Naive thymus-derived CD4-positive, alpha-beta T cell (primary cell): ENCODE results near the gene OSBPL10. TPM values are rescaled to one million over a fixed set of nuclear protein-coding genes. Genes with fewer than 3 reads are reported as not detected.
"Not testable (repeated sequence)": the region's sequence is repeated elsewhere in the genome, so short reads cannot be mapped to it uniquely, and the experiment has no call there.

Experiments used
- ATAC-seq: fragments of 150-1000 bp; cut with Tn5 transposase; 2 replicates; pipeline ENCODE4 v1.10.0; 2021; ENCODE audit warnings: mild to moderate bottlenecking, moderate library complexity
- CTCF ChIA-PET: fragments of 350-600 bp; sonication (Branson Sonifier 250); formaldehyde crosslinking; loops from one replicate; lab custom pipeline; 2021; ENCODE audit warnings: antibody characterized with exemption; lab: Charles Lee
- POLR2A ChIA-PET: fragments of 350-600 bp; sonication (Branson Sonifier 250); formaldehyde crosslinking; loops from one replicate; lab custom pipeline; 2021; ENCODE audit warnings: antibody characterized with exemption, inconsistent platforms; lab: Charles Lee
- DNase-seq, 9 donors: peaks; one replicate each; pipeline versions ENCODE4 v3.0.0 to v3.0.0-alpha.2; 2020 to 2022; ENCODE audit warnings: mixed read lengths in 1 of 9
- H3K27ac ChIP-seq: one replicate; pipeline ENCODE4 v1.7.0; 2013; ENCODE audit warnings: mild to moderate bottlenecking, low read depth, low read length, moderate library complexity
- H3K27me3 ChIP-seq, 2 donors: one replicate each; pipeline ENCODE4 v1.7.0; 2013; ENCODE audit warnings: low read length in 2 of 2, mild to moderate bottlenecking in 2 of 2, moderate library complexity in 2 of 2; ENCODE audit not compliant: control insufficient read depth in 2 of 2, insufficient read depth in 2 of 2
- H3K36me3 ChIP-seq, 3 experiments: 1 replicate in 2 of 3; 2 replicates in 1 of 3; pipeline ENCODE4 v1.7.0; 2013; ENCODE audit warnings: low read length in 3 of 3, mild to moderate bottlenecking in 3 of 3, moderate library complexity in 1 of 3; ENCODE audit not compliant: insufficient read depth in 3 of 3, control insufficient read depth in 2 of 3
- H3K4me1 ChIP-seq, 2 donors: one replicate each; pipeline ENCODE4 v1.7.0; 2013; ENCODE audit warnings: low read length in 2 of 2, mild to moderate bottlenecking in 2 of 2, moderate library complexity in 1 of 2; ENCODE audit not compliant: control insufficient read depth in 2 of 2, insufficient read depth in 2 of 2
- H3K4me3 ChIP-seq: 2 replicates; pipeline ENCODE4 v1.7.0; 2013; ENCODE audit warnings: mild to moderate bottlenecking, low read length
- H3K9me3 ChIP-seq, 3 experiments: 1 replicate in 2 of 3; 2 replicates in 1 of 3; pipeline ENCODE4 v1.7.0; 2013; ENCODE audit warnings: low read length in 3 of 3; ENCODE audit not compliant: control insufficient read depth in 2 of 3
- H3K27ac Mint-ChIP-seq, 9 donors: one replicate each; pipeline ENCODE4 v1.8.0; 2020 to 2022; ENCODE audit warnings: mixed read lengths in 9 of 9, mild to moderate bottlenecking in 8 of 9, moderate library complexity in 5 of 9, inconsistent platforms in 2 of 9
- H3K27me3 Mint-ChIP-seq, 5 donors: one replicate each; pipeline ENCODE4 v1.8.0; 2021 to 2022; ENCODE audit warnings: mixed read lengths in 5 of 5, mild to moderate bottlenecking in 1 of 5
- H3K36me3 Mint-ChIP-seq, 5 donors: one replicate each; pipeline ENCODE4 v1.8.0; 2020 to 2022; ENCODE audit warnings: mixed read lengths in 5 of 5, mild to moderate bottlenecking in 3 of 5, inconsistent platforms in 1 of 5
- H3K4me1 Mint-ChIP-seq, 7 donors: one replicate each; pipeline ENCODE4 v1.8.0; 2020 to 2022; ENCODE audit warnings: mixed read lengths in 7 of 7, mild to moderate bottlenecking in 3 of 7, inconsistent platforms in 1 of 7
- H3K4me3 Mint-ChIP-seq, 10 donors: one replicate each; pipeline ENCODE4 v1.8.0; 2020 to 2022; ENCODE audit warnings: mild to moderate bottlenecking in 10 of 10, mixed read lengths in 10 of 10, moderate library complexity in 6 of 10, inconsistent platforms in 2 of 10
- H3K9me3 Mint-ChIP-seq, 11 donors: one replicate each; pipeline ENCODE4 v1.8.0; 2020 to 2022; ENCODE audit warnings: mixed read lengths in 11 of 11, mild to moderate bottlenecking in 4 of 11, inconsistent platforms in 1 of 11, moderate library complexity in 1 of 11
- intact Hi-C, 2 donors: fragments of 100-400 bp; cut with micrococcal nuclease; formaldehyde crosslinking; loops; one replicate each; pipeline ENCODE4 v1.15.1; 2023
- polyA plus RNA-seq, 2 donors: library from polyadenylated mRNA; unstranded; fragments of 300-500 nt; fragmentation: Illumina TruSeq; gene quantifications; one replicate each; pipeline ENCODE4 v1.2.3, GENCODE V29; 2021
- total RNA-seq, 6 experiments: library from RNA in 5 of 6; stranded (reverse) in 5 of 6; gene quantifications; 1 replicate in 5 of 6; 2 replicates in 1 of 6; pipeline ENCODE4 v1.2.3 and lab custom pipeline; 2021 to 2026

Gene OSBPL10
- total and polyA plus RNA-seq, 7 experiments from 2014 or later: 0.15 to 6.8 (median 0.59) TPM

DNA sequence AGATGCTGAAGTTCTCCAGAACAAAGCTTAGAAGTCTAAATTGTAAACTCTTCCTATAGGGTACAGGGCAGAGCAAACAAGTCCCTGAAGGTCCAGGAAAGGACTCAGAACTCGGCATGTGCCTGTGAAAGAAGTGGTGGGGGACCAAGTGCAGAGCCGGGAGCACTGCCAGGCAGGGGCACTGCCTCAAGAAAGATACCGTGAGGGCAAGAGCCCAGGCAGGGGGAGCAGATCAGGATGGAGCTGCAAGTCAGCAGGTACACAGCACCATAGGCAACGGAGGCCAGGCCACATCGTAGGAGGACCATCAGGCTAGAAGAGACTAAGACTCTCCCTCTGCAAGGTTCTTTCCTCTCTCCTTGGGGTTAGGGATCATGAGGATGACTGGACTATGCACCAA lies 191.6 kb downstream of the OSBPL10 start:
- ATAC-seq: no peak
- intact Hi-C loops: no loop called here
- CTCF ChIA-PET: no interaction called here
- H3K36me3 Mint-ChIP-seq: peaks cover 0 to 2% (median 0%) of the 10 kb centered on the region in 5 donors
- no peaks in the 10 kb centered on the region for H3K27me3 Mint-ChIP-seq
- peak overlapping the region in 1 of 9 donors; percentile 51 for H3K27ac Mint-ChIP-seq
- Histone ChIP-seq H3K36me3 (no peaks in the 10 kb centered on the region), H3K9me3 (no peaks in the 10 kb centered on the region), H3K4me1 (no peaks in the 10 kb centered on the region), H3K27ac (no peak overlapping the region), H3K4me3 (no peak overlapping the region), H3K27me3 (no peaks in the 10 kb centered on the region)
- POLR2A ChIA-PET: no interaction called here
- peaks cover 0 to 1% (median 0%) of the 10 kb centered on the region in 11 donors for H3K9me3 Mint-ChIP-seq
- no peaks in the 10 kb centered on the region for H3K4me1 Mint-ChIP-seq
- no peak overlapping the region for H3K4me3 Mint-ChIP-seq
- no peak for DNase-seq

DNA sequence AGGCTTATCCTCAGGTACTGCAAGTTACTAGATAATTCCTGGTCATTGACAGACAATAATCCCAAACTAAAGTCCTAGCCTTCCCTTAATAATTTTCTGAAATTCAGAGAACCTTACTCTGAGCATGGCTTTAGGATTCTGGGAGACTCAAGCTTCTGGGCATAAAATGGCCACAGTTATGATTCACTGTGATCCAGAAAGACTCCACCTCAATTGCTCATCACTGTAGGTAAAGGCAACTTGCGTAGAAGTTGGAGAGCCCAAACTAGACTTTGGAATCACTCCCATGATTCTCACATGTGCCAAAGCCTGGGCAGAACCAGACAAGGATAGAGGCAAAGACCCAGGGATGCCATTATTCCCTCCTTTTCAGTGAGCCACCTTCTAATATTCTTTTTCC lies 195.3 kb downstream of the OSBPL10 start:
- Mint-ChIP-seq H3K4me1 (no peaks in the 10 kb centered on the region), H3K36me3 (peaks cover 0 to 5% (median 0%) of the 10 kb centered on the region in 5 donors), H3K4me3 (no peak overlapping the region), H3K27ac (no peak overlapping the region), H3K9me3 (peaks cover 0 to 7% (median 0%) of the 10 kb centered on the region in 11 donors), H3K27me3 (peaks cover 0 to 5% (median 0%) of the 10 kb centered on the region in 5 donors)
- Histone ChIP-seq H3K27me3 (no peaks in the 10 kb centered on the region), H3K36me3 (no peaks in the 10 kb centered on the region), H3K9me3 (no peaks in the 10 kb centered on the region), H3K4me1 (no peaks in the 10 kb centered on the region), H3K4me3 (no peak overlapping the region), H3K27ac (no peak overlapping the region)
- CTCF ChIA-PET: no interaction called here
- POLR2A ChIA-PET: no interaction called here
- DNase-seq (no peak), ATAC-seq (no peak)
- intact Hi-C loops: no loop called here

- peaks cover 0 to 10% (median 0%) of the 10 kb centered on the region in 5 donors for H3K27me3 Mint-ChIP-seq
Observed at GRCh38 chr3:31785286-31785685, 195.8 kb downstream of the OSBPL10 start.

GRCh38 chr3:31783851-31784250 lies 197.2 kb downstream of the OSBPL10 start:
- intact Hi-C loops, H3K27ac Mint-ChIP-seq, POLR2A ChIA-PET, H3K27me3 ChIP-seq, DNase-seq, H3K9me3 ChIP-seq, H3K4me3 Mint-ChIP-seq, ATAC-seq, CTCF ChIA-PET, H3K4me3 ChIP-seq, H3K27ac ChIP-seq, H3K36me3 ChIP-seq, H3K4me1 Mint-ChIP-seq, H3K4me1 ChIP-seq: not testable (repeated sequence)
- Mint-ChIP-seq H3K36me3 (peaks cover 0 to 14% (median 0%) of the 10 kb centered on the region in 5 donors), H3K27me3 (peaks cover 0 to 12% (median 0%) of the 10 kb centered on the region in 5 donors), H3K9me3 (peaks cover 0 to 11% (median 3%) of the 10 kb centered on the region in 11 donors)

More at GRCh38 chr3:31785286-31785685, 195.8 kb downstream of the OSBPL10 start:
- ChIA-PET POLR2A (no interaction called here), CTCF (no interaction called here)
- Histone ChIP-seq H3K36me3 (no peaks in the 10 kb centered on the region), H3K4me1 (no peaks in the 10 kb centered on the region), H3K27ac (no peak overlapping the region), H3K4me3 (no peak overlapping the region), H3K27me3 (no peaks in the 10 kb centered on the region), H3K9me3 (no peaks in the 10 kb centered on the region)
- Mint-ChIP-seq H3K9me3 (peaks cover 0 to 9% (median 0%) of the 10 kb centered on the region in 11 donors), H3K4me1 (no peaks in the 10 kb centered on the region), H3K4me3 (no peak overlapping the region), H3K36me3 (peaks cover 0 to 7% (median 0%) of the 10 kb centered on the region in 5 donors), H3K27ac (no peak overlapping the region)
- DNase-seq (no peak), ATAC-seq (no peak)
- intact Hi-C loops: no loop called here

DNA sequence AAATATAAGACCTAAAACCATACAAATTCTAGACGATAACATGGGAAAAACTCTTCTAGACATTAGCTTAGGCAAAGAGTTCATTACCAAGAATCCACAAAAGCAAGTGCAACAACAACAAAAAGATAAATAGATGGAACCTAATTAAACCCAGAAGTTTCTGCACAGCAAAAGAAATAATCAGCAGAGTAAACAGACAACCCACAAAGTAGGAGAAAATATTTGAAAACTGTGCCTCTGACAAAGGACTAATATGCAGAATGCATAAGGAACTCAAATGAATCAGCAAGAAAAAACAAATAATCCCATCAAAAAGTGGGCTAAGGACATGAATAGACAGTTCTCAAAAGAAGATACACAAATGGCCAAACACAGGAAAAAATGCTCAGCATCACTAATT lies 198.8 kb downstream of the OSBPL10 start:
- H3K9me3 ChIP-seq, DNase-seq, POLR2A ChIA-PET, H3K4me1 Mint-ChIP-seq, ATAC-seq, CTCF ChIA-PET, H3K4me1 ChIP-seq, H3K27ac Mint-ChIP-seq, H3K27ac ChIP-seq, H3K4me3 ChIP-seq, H3K36me3 ChIP-seq, intact Hi-C loops, H3K4me3 Mint-ChIP-seq, H3K27me3 ChIP-seq: not testable (repeated sequence)
- Mint-ChIP-seq H3K27me3 (peaks cover 0 to 13% (median 0%) of the 10 kb centered on the region in 5 donors), H3K36me3 (peaks cover 0 to 16% (median 0%) of the 10 kb centered on the region in 5 donors), H3K9me3 (peaks cover 0 to 11% (median 4%) of the 10 kb centered on the region in 11 donors)

- Mint-ChIP-seq H3K4me3 (no peak overlapping the region), H3K9me3 (peaks cover 0 to 12% (median 4%) of the 10 kb centered on the region in 11 donors), H3K36me3 (peaks cover 0 to 21% (median 0%) of the 10 kb centered on the region in 5 donors), H3K27ac (no peak overlapping the region), H3K4me1 (peaks cover 0 to 4% (median 0%) of the 10 kb centered on the region in 7 donors), H3K27me3 (peaks cover 0 to 13% (median 0%) of the 10 kb centered on the region in 5 donors)
- intact Hi-C loops: no loop called here
- ATAC-seq: no peak
- H3K27ac ChIP-seq: no peak overlapping the region
- CTCF ChIA-PET: no interaction called here
- peaks cover 0 to 2% of the 10 kb centered on the region in 2 donors for H3K27me3 ChIP-seq
- no peaks in the 10 kb centered on the region for H3K36me3 ChIP-seq
- no peaks in the 10 kb centered on the region for H3K4me1 ChIP-seq
- no peak for DNase-seq
- H3K9me3 ChIP-seq: no peaks in the 10 kb centered on the region
- H3K4me3 ChIP-seq: no peak overlapping the region
- POLR2A ChIA-PET: no interaction called here
Observed at GRCh38 chr3:31779514-31779913, 201.5 kb downstream of the OSBPL10 start.

GRCh38 chr3:31777887-31778286 lies 203.2 kb downstream of the OSBPL10 start:
- Histone ChIP-seq H3K36me3 (no peaks in the 10 kb centered on the region), H3K27ac (no peak overlapping the region), H3K9me3 (no peaks in the 10 kb centered on the region), H3K4me1 (no peaks in the 10 kb centered on the region), H3K4me3 (no peak overlapping the region), H3K27me3 (peaks cover 0 to 2% of the 10 kb centered on the region in 2 donors)
- no peak overlapping the region for H3K4me3 Mint-ChIP-seq
- POLR2A ChIA-PET: no interaction called here
- H3K36me3 Mint-ChIP-seq: peaks cover 0 to 25% (median 0%) of the 10 kb centered on the region in 5 donors
- intact Hi-C loops: no loop called here
- CTCF ChIA-PET: interaction anchor here (0.6 kb wide), 2 partner anchors 13 to 1601 kb away, joined by 3 to 6 read pairs; no protein-coding TSS in a partner anchor
- H3K4me1 Mint-ChIP-seq: peaks cover 0 to 8% (median 0%) of the 10 kb centered on the region in 7 donors
- peaks cover 0 to 16% (median 0%) of the 10 kb centered on the region in 5 donors for H3K27me3 Mint-ChIP-seq
- no peak overlapping the region for H3K27ac Mint-ChIP-seq
- DNase-seq (no peak), ATAC-seq (no peak)
- peaks cover 0 to 12% (median 4%) of the 10 kb centered on the region in 11 donors for H3K9me3 Mint-ChIP-seq
